Embryonic facial prominence (tissue), 1 donor: ENCODE data around the gene BCAP31.
"Not testable (repeated sequence)": the region's sequence is repeated elsewhere in the genome, so short reads cannot be mapped to it uniquely, and the experiment has no call there.

Experiments
- DNase-seq: peaks from one replicate; pipeline ENCODE4 v3.0.0-alpha.2; 2016; ENCODE audit errors: extremely low spot score

BCAP31 gene

GRCh38 chrX:153735274-153735673 lies 11.1 kb upstream of the BCAP31 start:
- no peak for DNase-seq

GRCh38 chrX:153734871-153735270 lies 10.7 kb upstream of the BCAP31 start:
- DNase-seq: no peak

GRCh38 chrX:153733651-153734240 lies 9.6 kb upstream of the BCAP31 start:
- no peak for DNase-seq

- no peak for DNase-seq
These were observed 8.2 kb upstream of the BCAP31 start for GRCh38 chrX:153732401-153732800.

- DNase-seq: no peak
These were observed 7.6 kb upstream of the BCAP31 start for GRCh38 chrX:153731845-153732215.

DNA sequence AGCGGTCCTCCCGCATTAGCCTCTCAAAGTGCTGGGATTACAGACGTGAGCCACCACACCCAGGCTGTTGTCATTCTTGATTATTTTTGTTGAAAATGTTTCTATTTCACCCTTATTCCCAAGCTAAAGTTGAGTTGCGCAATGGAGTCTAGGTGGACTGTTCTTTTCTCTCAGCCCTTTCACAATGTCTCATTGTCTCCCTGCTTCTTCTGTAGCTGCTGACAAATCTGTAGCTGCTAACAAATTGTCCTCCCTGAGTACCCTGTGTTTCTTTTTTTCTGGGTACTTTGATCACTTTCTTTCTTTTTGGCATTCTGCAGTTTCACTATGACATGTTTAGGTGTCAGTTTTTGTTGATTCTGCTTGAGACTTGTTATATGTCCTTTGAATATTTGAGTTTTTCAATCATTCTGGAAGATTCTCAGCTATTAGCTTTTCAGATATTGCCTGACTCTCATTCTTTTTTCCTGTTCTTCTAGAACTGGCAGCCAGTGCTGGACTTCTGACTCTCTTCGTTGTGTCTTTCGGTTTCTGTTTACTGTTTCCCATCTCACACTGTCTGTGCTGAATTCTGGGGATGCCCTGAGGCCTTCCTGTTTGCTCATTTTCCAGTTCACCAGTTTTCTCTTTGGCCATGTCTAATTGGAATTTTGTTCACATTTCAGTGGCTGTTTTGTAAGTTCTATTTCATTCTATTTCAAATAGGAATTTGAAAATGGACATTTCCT lies 7.1 kb upstream of the BCAP31 start:
- no peak for DNase-seq

- not testable (repeated sequence) for DNase-seq
These were observed 5.9 kb upstream of the BCAP31 start for GRCh38 chrX:153730115-153730514.

- no peak for DNase-seq
These were observed 4.9 kb upstream of the BCAP31 start for GRCh38 chrX:153728951-153729631.

- DNase-seq: no peak
These were observed 3.9 kb upstream of the BCAP31 start for GRCh38 chrX:153728095-153728494.

DNA sequence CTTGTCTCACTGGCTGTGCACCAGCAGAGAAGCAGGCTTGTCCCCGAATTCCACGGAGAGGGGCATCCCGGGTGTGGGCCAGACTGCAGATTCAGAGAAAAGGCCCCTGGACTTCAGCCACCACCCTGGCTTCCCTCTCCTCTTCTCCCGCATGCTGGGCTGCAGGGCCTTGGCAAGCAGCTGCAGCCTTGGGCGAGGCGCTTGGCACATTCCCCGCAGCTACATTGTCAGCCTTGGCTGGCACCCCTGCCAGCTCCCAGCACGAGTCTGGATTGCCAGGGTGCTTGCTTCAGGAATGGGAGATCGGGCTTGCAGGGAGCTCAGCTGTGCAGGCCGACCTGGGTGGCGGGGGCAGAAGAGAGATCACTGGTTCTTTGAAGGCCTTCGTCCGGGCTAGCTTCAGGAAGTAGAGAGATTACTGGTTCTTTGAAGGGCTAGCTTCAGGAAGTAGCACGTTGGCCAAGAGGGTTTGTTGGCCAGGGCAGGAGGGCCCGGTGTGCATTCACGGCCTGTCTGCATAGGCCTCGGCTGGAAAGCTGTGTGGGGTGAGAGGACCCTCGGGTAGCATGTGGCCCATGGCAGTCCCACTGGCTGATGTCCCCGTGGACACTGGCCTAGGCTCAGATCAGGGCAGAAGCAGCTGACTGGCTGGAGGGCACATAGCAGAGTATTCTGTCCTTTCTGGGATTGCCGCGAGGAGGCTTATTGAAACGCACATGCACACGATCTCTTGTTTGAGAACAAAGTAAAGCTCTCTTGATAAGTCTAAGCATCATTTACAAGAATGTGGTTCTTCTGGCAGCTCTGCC lies 3.1 kb upstream of the BCAP31 start:
- no peak for DNase-seq

GRCh38 chrX:153726286-153727122 lies 2.3 kb upstream of the BCAP31 start:
- DNase-seq: no peak

DNA sequence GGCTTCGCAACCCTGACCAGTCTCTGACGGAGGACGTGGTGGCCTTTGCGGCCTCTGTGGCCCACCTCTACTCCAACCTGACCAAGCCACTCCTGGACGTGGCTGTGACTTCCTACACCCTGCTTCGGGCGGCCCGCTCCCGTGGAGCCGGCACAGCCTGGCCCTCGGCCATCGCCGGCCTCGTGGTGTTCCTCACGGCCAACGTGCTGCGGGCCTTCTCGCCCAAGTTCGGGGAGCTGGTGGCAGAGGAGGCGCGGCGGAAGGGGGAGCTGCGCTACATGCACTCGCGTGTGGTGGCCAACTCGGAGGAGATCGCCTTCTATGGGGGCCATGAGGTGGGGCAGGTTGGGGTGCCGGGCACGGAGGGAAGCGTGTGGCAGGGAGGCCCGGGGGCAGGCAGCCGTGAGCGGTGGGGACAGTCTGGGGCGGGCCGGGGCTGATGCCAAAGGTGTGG lies 1.7 kb upstream of the BCAP31 start:
- DNase-seq: no peak

GRCh38 chrX:153725039-153725831 lies 1.0 kb upstream of the BCAP31 start:
- DNase-seq: no peak

- DNase-seq: no peak
These were observed 586 bp downstream of the BCAP31 start for GRCh38 chrX:153723351-153724251.

GRCh38 chrX:153722704-153723350 lies 1.4 kb downstream of the BCAP31 start:
- no peak for DNase-seq

GRCh38 chrX:153719701-153720100 lies 4.5 kb downstream of the BCAP31 start:
- DNase-seq: no peak

- DNase-seq: no peak
These were observed 4.9 kb downstream of the BCAP31 start for GRCh38 chrX:153719238-153719637.

DNA sequence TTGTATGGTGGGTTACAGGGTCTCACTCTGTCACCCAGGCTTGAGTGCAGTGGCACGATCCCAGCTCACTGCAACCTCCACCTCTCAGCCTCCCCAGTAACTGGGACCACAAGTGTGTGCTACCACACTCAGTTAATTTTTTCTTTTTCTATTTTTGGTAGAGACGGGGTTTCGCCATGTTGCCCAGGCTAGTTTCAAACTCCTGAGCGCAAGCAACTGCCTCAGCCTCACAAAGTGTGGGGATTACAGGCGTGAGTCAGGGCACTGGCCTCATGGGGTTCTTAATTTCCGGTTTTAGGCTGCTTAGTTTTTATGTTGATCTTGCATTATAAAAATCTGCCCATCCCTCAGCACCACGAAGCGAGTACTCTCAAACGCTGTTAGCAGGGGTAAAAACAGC lies 6.7 kb downstream of the BCAP31 start:
- no peak for DNase-seq

DNA sequence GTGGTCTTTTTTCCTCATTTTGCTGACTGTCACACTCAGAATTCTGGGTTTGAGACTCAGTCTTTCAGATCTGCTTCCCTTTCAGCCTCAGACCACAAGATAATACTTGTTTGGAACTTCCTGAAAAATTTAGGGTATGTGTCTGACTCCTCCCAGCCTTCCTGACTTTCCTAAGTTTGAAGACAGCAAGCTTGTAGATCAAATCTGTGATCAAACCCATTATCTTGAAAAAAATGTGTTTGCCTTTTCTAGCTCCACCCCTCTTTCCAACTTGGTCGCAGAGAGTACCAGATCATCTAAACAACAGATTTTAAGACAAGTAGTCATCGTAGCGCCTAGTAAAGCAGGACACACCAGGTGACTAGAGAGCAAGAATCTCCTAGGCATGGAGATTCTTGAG lies 9.9 kb downstream of the BCAP31 start:
- DNase-seq: no peak
